K562 (cell line): ENCODE measurements around the gene SORCS2. TPM values are rescaled to one million over a fixed set of nuclear protein-coding genes. Genes with fewer than 3 reads are reported as not detected.
A peak's percentile ranks its signal among the peaks of the same experiment; 100 is the strongest.

Experiments used
- ATAC-seq: fragments of 200-7000 bp; cut with Tn5 transposase; 3 replicates; pipeline ENCODE4 v1.9.1; 2020; ENCODE audit warnings: moderate library complexity
- BruUV-seq: library from RNA; stranded (reverse); fragments of 400-500 nt; replicated peaks from 2 replicates; lab custom pipeline; 2021; lab: Mats Ljungman, UMichigan
- CTCF ChIA-PET: fragments of 300-600 bp; formaldehyde crosslinking; extraction: SDS; loops from one replicate; lab custom pipeline; 2021; ENCODE audit warnings: low intra/inter-chr PET ratio; lab: Yijun Ruan, JAX
- POLR2A ChIA-PET: fragments of 300-600, 350-650 bp; sonication (Branson Sonifier 250); formaldehyde crosslinking; extraction: SDS; loops from one replicate; lab custom pipeline; 2021; ENCODE audit warnings: antibody characterized with exemption, inconsistent platforms; lab: Yijun Ruan, JAX
- DNase-seq, 4 experiments: peaks; one replicate each; pipeline versions ENCODE4 v3.0.0 to v3.0.0-alpha.2; 2011 to 2018; ENCODE audit warnings: low spot score in 3 of 4, mixed read lengths in 3 of 4; ENCODE audit errors: extremely low read depth in 1 of 4
- FAIRE-seq: peaks from 2 replicates; lab custom pipeline; 2011; peaks lifted over from hg19 to GRCh38; lab: Jason Lieb, UNC
- H2AFZ ChIP-seq: 2 replicates; pipeline ENCODE4 v1.6.0; 2011; ENCODE audit warnings: low read depth, low read length, control low read depth, inconsistent platforms
- H3K27ac ChIP-seq: fragments of 200-600 bp; 3 replicates; pipeline ENCODE4 v1.8.0; 2011; ENCODE audit warnings: low read depth, mild to moderate bottlenecking, control low read depth, inconsistent platforms, low read length, moderate library complexity, mixed read lengths; ENCODE audit errors: extremely low read depth
- H3K27me3 ChIP-seq, 2 experiments: fragments of 300-600 bp in 1 of 2; 2 replicates in 1 of 2; 3 replicates in 1 of 2; pipeline versions ENCODE4 v1.6.0 to v1.8.0; 2011; ENCODE audit warnings: inconsistent platforms in 2 of 2, low read length in 2 of 2, mild to moderate bottlenecking in 1 of 2, mixed read lengths in 1 of 2, moderate library complexity in 1 of 2; ENCODE audit not compliant: control insufficient read depth in 2 of 2, insufficient read depth in 2 of 2
- H3K36me3 ChIP-seq: fragments of 300-600 bp; 3 replicates; pipeline ENCODE4 v1.8.0; 2011; ENCODE audit warnings: mild to moderate bottlenecking, low read length, inconsistent platforms; ENCODE audit not compliant: control insufficient read depth, insufficient read depth
- H3K4me1 ChIP-seq, 2 experiments: fragments of 200-600 bp in 1 of 2; replicated peaks in 1 of 2; 2 replicates in 1 of 2; 3 replicates in 1 of 2; pipeline versions ENCODE4 v1.5.1 to v1.8.0; 2011; ENCODE audit warnings: inconsistent platforms in 2 of 2, low read length in 2 of 2, mild to moderate bottlenecking in 1 of 2, mixed read lengths in 1 of 2, moderate library complexity in 1 of 2; ENCODE audit not compliant: control insufficient read depth in 2 of 2, insufficient read depth in 2 of 2
- H3K4me2 ChIP-seq: 2 replicates; pipeline ENCODE4 v1.6.1; 2011; ENCODE audit warnings: low read length, control low read depth, inconsistent platforms, mixed read lengths; ENCODE audit not compliant: insufficient read depth
- H3K4me3 ChIP-seq: fragments of 200-600 bp; sonication (generic), shearing (Covaris generic); 2 replicates; pipeline ENCODE4 v1.5.1; 2016; ENCODE audit warnings: control low read depth, inconsistent platforms
- H3K79me2 ChIP-seq: fragments of 200-600 bp; 3 replicates; pipeline ENCODE4 v1.8.0; 2011; ENCODE audit warnings: low read length, inconsistent platforms; ENCODE audit not compliant: control insufficient read depth, insufficient read depth
- H3K9ac ChIP-seq, 2 experiments: 2 replicates each; pipeline versions ENCODE4 v1.6.0 to v1.6.1; 2011; ENCODE audit warnings: low read depth in 2 of 2, low read length in 2 of 2, control low read depth in 1 of 2, inconsistent platforms in 1 of 2, mild to moderate bottlenecking in 1 of 2, mixed read lengths in 1 of 2; ENCODE audit not compliant: insufficient read depth in 1 of 2
- H3K9me1 ChIP-seq: one replicate; pipeline ENCODE4 v1.6.0; 2011; ENCODE audit warnings: inconsistent platforms, mild to moderate bottlenecking, low read length, moderate library complexity; ENCODE audit not compliant: control insufficient read depth, insufficient read depth
- H3K9me3 ChIP-seq: replicated peaks from 2 replicates; pipeline ENCODE4 v1.5.1; 2011; ENCODE audit warnings: low read depth, low read length, inconsistent platforms; ENCODE audit not compliant: control insufficient read depth, insufficient read depth
- H4K20me1 ChIP-seq: replicated peaks from 2 replicates; pipeline ENCODE4 v1.6.1; 2011; ENCODE audit warnings: low read length, inconsistent platforms, mixed read lengths; ENCODE audit not compliant: control insufficient read depth, insufficient read depth
- TARDBP ChIP-seq: fragments of 450-650 bp; IDR thresholded peaks from 2 replicates; pipeline ENCODE4 v1.6.1; 2016
- TFE3 ChIP-seq: fragments of 450-650 bp; formaldehyde crosslinking; IDR thresholded peaks from 2 replicates; pipeline ENCODE4 v1.4.0; 2020; ENCODE audit warnings: mild to moderate bottlenecking, mixed read lengths
- THRA ChIP-seq: fragments of 450-650 bp; IDR thresholded peaks from 2 replicates; pipeline ENCODE4 v1.6.1; 2017; ENCODE audit warnings: mild to moderate bottlenecking, moderate library complexity
- ZNF23 ChIP-seq: fragments of 250-450 bp; sonication (Bioruptor Pico); IDR thresholded peaks from 2 replicates; pipeline ENCODE4 v1.4.0; 2020; ENCODE audit warnings: mild to moderate bottlenecking
- ZNF263 ChIP-seq: sonication (generic); formaldehyde crosslinking; IDR thresholded peaks from 2 replicates; pipeline ENCODE4 v1.8.0; 2022; ENCODE audit warnings: mild to moderate bottlenecking, missing genetic modification reagents, borderline replicate concordance
- WGBS: fragments of 100-300 bp; shearing (Covaris generic); methylation state at CpG from one replicate; pipeline ENCODE4 v1.1.6; 2016; ENCODE audit warnings: low coverage, mixed read lengths; ENCODE audit not compliant: insufficient coverage; ENCODE audit errors: missing lambda C conversion rate; 5-methylcytosine and 5-hydroxymethylcytosine counted together
- in situ Hi-C: fragments of 300-500 bp; cut with MboI; formaldehyde crosslinking; loops from 4 replicates; pipeline ENCODE4 v1.15.0; 2018; ENCODE audit warnings: inconsistent platforms, mixed read lengths
- intact Hi-C: fragments of 100-400 bp; cut with micrococcal nuclease; formaldehyde crosslinking; loops from 2 replicates; pipeline ENCODE4 v1.14.2; 2022
- polyA plus RNA-seq, 8 experiments: library from polyadenylated mRNA; depleted of rRNA in 4 of 8; stranded (reverse) in 5 of 8; unstranded in 3 of 8; fragments of >200 nt; fragmentation: Nextera tagmentation in 2 of 8; fragmentation: Illumina TruSeq in 1 of 8; extraction: Ambion mirVana in 2 of 8; extraction: Trizol in 1 of 8; gene quantifications; 2 replicates each; pipeline versions ENCODE4 v1.2.1 to v1.2.3, GENCODE V29; 2011 to 2014; ENCODE audit warnings: inconsistent platforms in 1 of 8, missing spikeins in 1 of 8
- total RNA-seq, 7 experiments: library from RNA; depleted of rRNA in 6 of 7; stranded (reverse); fragments of >200 nt in 6 of 7; fragmentation: Illumina TruSeq in 2 of 7; extraction: Trizol in 2 of 7; gene quantifications; 2 replicates each; pipeline versions ENCODE4 v1.2.1 to v1.2.3, GENCODE V29; 2011 to 2021; ENCODE audit warnings: low replicate concordance in 1 of 7

SORCS2 gene
- total and polyA plus RNA-seq, 9 of the 15 experiments (the other 6 are each of a cell fraction or from before 2014, with no cell fraction given) = not detected

- intact Hi-C loops (no loop called here), in situ Hi-C loops (no loop called here)
- no TSS peak for BruUV-seq
- no peak for DNase-seq
- CTCF ChIA-PET = no interaction called here
- 21% methylated on average over 11 of the region's 17 CpGs for WGBS
- H2AFZ ChIP-seq = no peak overlapping the region
- peaks cover 0 to 22% of the 10 kb centered on the region in 2 experiments; a peak in 2 of 5 replicates for H3K27me3 ChIP-seq
- H3K4me3 ChIP-seq = no peak overlapping the region
- ATAC-seq = no peak
- no peak for TF ChIP-seq ZNF23 (CRISPR knock-in tag)
- TF ChIP-seq ZNF263 (CRISPR knock-in tag) = peak; percentile 75
- no peak for TF ChIP-seq THRA
- no peak for TF ChIP-seq TFE3 (CRISPR knock-in tag)
- TF ChIP-seq TARDBP = no peak
- no peaks in the 10 kb centered on the region for H3K9me1 ChIP-seq
- no peaks in the 10 kb centered on the region for H4K20me1 ChIP-seq
- POLR2A ChIA-PET = no interaction called here
- H3K9me3 ChIP-seq = no peaks in the 10 kb centered on the region; the same call in 1 of the 2 replicates
- H3K36me3 ChIP-seq = no peaks in the 10 kb centered on the region
- no peak overlapping the region for H3K27ac ChIP-seq
- FAIRE-seq = no peak
- H3K4me2 ChIP-seq = no peak overlapping the region
- H3K79me2 ChIP-seq = no peaks in the 10 kb centered on the region
- no peaks in the 10 kb centered on the region; a peak in 1 of 5 replicates for H3K4me1 ChIP-seq
- no peak overlapping the region for H3K9ac ChIP-seq
These were observed 589.7 kb downstream of the SORCS2 start for GRCh38 chr4:7781993-7782392.
